Epithelial cell of esophagus (primary cell): ENCODE measurements around the gene KAZN.

ENCODE experiments used
- DNase-seq: peaks from one replicate; pipeline ENCODE4 v3.0.0; 2010; ENCODE audit warnings: low read depth
- H3K4me3 ChIP-seq: 2 replicates; pipeline ENCODE4 v1.5.1; 2011; ENCODE audit warnings: mild to moderate bottlenecking, low read length, control low read depth
- TF ChIP-seq, protein P1 (sequence below): IDR thresholded peaks from 2 replicates; pipeline ENCODE4 v1.5.1; 2011; ENCODE audit warnings: low read depth, mild to moderate bottlenecking, low read length, control low read depth, inconsistent platforms; ENCODE audit not compliant: insufficient read depth; ENCODE audit errors: missing control alignments

KAZN gene

DNA sequence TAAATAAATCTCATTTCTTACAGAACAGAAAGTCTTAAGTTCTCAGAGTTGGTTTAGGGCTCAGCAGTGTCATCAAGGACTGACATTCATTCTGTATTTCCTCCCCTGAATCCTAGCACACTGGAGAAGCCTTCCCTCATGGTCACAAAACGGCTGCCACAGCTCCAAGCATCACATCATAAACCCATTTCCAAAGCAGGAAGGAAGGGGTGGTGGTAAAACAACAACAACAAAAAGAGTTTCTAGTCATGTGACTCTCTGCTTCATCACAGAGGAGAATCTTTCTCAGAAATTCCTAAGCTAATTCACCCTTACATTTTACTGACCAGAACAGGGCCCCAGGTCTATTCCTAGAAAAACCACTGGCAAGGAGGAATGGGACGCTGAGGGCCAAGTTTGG is 210.3 kb downstream of the KAZN start:
- H3K4me3 ChIP-seq: no peak overlapping the region
- DNase-seq: no peak
- TF ChIP-seq, protein P1, sequence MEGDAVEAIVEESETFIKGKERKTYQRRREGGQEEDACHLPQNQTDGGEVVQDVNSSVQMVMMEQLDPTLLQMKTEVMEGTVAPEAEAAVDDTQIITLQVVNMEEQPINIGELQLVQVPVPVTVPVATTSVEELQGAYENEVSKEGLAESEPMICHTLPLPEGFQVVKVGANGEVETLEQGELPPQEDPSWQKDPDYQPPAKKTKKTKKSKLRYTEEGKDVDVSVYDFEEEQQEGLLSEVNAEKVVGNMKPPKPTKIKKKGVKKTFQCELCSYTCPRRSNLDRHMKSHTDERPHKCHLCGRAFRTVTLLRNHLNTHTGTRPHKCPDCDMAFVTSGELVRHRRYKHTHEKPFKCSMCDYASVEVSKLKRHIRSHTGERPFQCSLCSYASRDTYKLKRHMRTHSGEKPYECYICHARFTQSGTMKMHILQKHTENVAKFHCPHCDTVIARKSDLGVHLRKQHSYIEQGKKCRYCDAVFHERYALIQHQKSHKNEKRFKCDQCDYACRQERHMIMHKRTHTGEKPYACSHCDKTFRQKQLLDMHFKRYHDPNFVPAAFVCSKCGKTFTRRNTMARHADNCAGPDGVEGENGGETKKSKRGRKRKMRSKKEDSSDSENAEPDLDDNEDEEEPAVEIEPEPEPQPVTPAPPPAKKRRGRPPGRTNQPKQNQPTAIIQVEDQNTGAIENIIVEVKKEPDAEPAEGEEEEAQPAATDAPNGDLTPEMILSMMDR: no peak

DNA sequence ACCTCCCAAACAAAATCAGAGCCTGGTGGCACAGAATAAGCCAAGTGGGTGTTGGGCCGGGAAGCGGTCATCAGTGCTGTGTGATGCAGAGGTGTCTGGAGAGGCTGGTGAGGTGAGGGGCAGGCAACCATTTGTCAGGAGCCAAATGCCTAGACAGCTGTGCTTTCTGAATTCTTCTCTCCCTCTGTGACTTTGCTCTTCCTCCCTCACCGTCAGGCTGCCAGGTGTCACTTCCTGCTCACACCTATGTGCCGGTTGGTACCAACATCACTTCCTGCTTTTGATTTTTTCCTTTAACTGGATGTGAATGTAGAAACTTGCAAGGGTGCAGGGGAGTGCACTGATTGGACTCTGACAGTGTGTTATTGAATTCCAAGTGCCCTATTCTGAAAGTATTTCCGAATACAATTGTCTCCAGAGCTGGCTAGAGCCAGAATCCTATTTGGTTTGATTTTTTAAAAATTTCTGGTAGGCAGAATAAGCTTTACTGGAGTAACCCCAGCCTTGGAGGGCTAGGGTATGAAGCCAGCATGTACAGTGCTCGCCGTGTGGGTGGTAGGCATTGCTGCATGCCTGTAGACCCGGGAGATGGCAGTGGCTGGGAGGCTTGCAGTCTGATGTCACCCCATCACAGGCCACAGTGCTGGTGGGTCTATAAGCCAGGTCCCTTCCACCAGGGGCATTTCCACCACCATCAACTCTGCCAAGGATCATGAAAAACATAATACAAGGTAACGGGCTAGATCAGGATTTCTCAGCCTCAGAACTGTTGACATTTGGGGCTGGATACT is 210.9 kb downstream of the KAZN start:
- H3K4me3 ChIP-seq: no peak overlapping the region
- DNase-seq: no peak
- TF ChIP-seq, protein P1: no peak

DNA sequence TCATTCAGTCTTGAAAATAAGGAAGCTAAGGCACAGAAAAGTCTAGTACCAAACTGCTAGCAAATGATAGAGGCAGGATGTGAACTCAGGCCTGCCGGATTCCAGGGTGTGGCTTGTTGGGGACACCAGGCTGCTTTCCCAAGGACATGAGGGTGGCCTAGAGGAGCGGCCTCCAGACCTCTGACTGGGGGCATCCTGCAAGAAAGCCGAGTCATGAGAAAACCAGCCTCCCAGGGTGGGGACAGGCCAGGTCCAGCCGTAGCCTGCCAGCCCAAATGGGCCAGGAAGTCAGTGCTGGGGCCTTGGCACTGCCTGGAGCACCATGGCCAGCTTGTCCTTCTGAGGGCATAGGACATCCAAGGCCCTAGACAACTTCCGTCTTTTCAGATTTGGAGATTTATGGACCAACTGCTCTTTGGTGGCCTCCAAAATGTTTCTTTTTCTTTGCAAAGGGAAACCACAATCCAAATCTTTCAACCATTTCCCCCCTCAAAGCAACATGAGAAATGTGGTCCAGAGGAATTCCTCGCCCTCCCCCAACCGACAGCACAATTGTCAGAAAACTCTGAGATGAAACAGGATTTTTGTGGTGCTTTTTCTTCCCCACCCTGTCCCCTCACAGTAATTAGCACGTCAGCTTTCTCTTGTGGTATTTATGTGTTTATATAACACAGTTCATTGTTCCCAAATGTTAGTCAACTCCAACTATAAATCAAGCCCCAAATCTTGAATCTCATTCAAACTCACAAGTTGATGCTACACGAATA is 212.3 kb downstream of the KAZN start:
- TF ChIP-seq, protein P1: no peak
- no peak for DNase-seq
- H3K4me3 ChIP-seq: no peak overlapping the region

DNA sequence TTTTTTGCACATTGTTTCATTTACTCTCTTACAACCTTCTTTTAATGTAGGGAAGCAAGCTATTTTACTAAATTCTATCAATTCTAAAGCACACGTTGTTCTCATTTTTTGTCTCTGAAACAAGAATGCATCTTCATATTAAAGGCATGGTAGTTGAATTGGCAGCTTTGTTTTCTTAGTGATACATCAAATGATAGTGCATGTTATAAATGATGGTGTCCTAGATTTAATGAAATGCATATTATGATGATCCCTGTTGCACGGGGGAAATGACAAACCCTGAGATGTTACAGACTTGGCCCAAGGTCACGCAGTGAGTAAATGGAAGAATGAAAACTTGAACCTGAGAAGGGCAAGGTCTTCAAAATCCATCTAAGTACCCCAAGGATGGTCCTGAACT is 213.1 kb downstream of the KAZN start:
- DNase-seq: no peak
- H3K4me3 ChIP-seq: no peak overlapping the region
- TF ChIP-seq, protein P1: no peak

DNA sequence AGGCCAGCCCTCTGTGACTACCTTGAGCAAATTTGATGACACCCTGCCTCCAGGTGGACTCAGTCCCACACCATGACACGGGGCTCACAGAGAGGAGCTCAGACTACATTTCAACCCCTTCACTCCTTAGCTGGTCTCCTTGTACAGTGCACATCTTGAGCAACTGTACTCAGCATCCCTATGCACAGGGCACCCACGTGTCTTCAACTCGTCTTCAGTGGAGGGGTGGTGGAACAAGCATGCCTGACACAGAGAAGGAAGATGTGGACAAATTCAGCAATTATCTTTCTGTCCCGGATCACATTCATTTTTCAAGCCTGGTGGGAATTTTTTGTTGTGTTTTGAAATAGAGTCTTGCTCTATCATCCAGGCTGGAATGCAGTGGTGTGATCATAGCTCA is 213.7 kb downstream of the KAZN start:
- TF ChIP-seq, protein P1: no peak
- DNase-seq: no peak
- H3K4me3 ChIP-seq: no peak overlapping the region

DNA sequence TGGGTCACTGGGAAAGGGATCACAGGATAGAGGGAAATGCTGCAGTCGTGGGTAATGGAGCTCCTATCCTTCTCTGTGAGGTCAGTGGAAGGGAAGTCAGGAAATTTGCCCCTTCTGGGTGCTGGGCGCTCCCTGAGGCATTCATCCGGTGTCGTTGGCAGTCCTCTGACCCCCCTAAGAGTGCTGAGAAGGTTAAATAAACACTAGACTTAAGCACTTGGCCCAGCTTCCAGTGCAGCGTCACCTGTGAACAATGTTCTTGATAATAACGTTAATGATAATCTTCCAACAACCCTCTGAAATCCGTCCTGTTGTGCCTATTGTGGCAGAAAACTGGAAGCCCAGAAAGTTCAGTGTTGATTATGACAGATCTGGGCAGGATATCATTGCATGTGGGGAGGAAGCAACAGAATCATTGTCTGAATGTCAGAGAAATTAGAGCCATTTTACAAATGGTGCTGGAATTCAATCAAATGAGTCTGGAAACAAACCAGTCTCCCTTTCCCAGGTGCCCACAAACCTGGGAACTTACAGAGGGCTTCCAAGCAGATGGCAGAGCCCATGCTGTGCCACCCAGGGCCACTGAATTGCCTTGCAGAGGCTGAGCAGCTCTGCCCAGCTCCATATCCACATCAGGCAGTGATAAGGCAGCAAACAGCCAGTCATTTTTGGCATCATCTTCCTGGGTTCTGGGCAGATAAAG is 216.8 kb downstream of the KAZN start:
- TF ChIP-seq, protein P1: no peak
- H3K4me3 ChIP-seq: no peak overlapping the region
- DNase-seq: no peak
